AG04449 (cell line): ENCODE data around the gene ZNF385B.
A peak's percentile ranks its signal among the peaks of the same experiment; 100 is the strongest.

Source experiments
- CTCF ChIA-PET: fragments of 350-600 bp; formaldehyde crosslinking; extraction: SDS; loops from one replicate; lab custom pipeline; 2021; ENCODE audit warnings: antibody characterized with exemption; lab: Yijun Ruan, JAX
- POLR2A ChIA-PET: fragments of 400-600, 350-600 bp; formaldehyde crosslinking; extraction: SDS; loops from one replicate; lab custom pipeline; 2020; ENCODE audit warnings: antibody characterized with exemption, inconsistent platforms; lab: Yijun Ruan, JAX
- DNase-seq: peaks from one replicate; pipeline ENCODE4 v3.0.0-alpha.2; 2010; ENCODE audit warnings: low read depth, low spot score
- H3K4me3 ChIP-seq: 2 replicates; pipeline ENCODE4 v1.5.1; 2011; ENCODE audit warnings: low read depth, mild to moderate bottlenecking, control low read depth, low read length
- CTCF ChIP-seq: IDR thresholded peaks from one replicate; pipeline ENCODE4 v1.5.1; 2011; ENCODE audit warnings: mild to moderate bottlenecking, moderate library complexity, low read length, control low read depth, inconsistent platforms; ENCODE audit not compliant: insufficient read depth; ENCODE audit errors: missing control alignments

ZNF385B gene

DNA sequence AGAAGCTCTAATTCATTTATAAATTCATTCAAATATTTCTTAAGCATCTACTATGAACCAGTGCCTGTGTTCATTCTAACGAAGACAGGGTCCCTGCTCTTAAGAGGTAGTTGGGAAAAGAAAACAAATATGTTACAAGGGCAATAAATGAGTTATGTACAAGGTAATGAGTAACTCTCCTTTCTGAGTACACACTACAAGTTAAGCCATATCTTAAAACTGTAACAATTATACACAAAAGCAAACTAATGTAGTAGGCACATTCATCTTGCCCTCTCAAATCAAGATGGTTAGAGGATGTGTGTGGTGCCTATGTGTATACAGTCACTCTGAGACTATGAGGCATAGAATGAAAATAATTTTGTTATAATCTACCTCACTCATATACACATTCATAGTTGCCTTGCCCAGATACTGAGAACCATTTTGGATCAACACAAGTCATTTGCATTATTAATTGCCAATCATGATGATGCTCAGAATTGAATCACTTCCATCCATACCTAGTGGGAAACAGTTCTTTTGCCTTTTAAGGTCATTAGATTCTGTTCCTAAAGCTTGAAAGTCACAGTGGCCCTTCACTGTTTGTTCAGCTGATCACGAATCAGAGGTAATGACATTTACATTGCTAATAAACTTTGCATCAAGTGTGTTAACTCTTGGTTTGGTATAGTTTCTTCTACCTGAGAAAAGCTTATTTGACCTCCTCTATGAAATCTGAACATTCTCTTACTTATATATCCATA, 283.1 kb downstream of the ZNF385B start:
- ChIA-PET POLR2A (no interaction called here), CTCF (interaction anchor here (1.1 kb wide), 1 partner anchor 19 kb away, joined by 3 read pairs; no protein-coding TSS in a partner anchor)
- no peak overlapping the region for H3K4me3 ChIP-seq
- TF ChIP-seq CTCF: no peak
- DNase-seq: no peak

DNA sequence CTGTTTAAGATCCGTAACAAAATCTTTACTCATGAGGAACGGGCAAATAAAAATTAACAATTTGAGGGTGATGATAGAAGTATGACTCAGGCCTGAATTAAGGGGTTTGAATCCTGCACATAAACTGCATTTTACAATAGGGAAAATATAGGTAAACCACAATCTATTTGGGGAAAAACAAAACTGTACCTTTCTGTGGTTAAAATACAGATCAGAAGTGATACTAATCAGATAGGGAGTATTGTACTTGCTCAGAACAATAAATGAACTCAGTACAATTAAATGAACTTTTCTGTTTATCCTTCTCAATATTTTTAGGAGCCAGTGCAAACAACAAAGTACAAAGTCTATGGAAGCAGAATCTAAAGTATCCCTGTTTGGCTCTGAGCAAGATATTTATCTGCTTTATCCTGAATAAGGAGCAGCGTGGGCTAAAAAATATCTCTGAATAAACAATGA, 287.3 kb downstream of the ZNF385B start:
- ChIA-PET CTCF (no interaction called here), POLR2A (no interaction called here)
- no peak for TF ChIP-seq CTCF
- DNase-seq: no peak
- no peak overlapping the region for H3K4me3 ChIP-seq

- H3K4me3 ChIP-seq: no peak overlapping the region
- DNase-seq: no peak
- TF ChIP-seq CTCF: no peak
- ChIA-PET POLR2A (no interaction called here), CTCF (no interaction called here)
Measured at GRCh38 chr2:179572544-179572943, 288.9 kb downstream of the ZNF385B start.

DNA sequence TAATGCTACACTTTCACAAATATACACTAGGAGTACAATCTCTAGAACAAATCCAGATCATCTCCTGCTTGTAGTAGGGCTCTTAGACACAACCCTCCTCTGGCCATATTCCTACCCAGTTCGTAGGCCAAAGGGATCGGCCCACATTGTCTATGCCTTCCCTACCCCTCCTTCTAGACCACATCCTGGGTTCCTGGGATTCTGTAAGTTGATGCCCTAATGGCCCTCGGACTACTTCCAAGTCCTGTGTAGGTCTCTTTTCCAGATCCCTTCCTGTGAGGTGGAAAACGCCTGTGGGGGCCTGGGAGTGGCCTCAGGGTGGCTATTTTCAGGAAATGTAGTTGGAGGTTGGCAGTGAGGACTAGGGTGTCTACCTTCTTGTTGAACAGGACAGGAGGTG, 289.7 kb downstream of the ZNF385B start:
- CTCF ChIA-PET: no interaction called here

GRCh38 chr2:179571252-179571651, 290.2 kb downstream of the ZNF385B start:
- CTCF ChIA-PET: no interaction called here
- POLR2A ChIA-PET: no interaction called here
- no peak overlapping the region for H3K4me3 ChIP-seq
- DNase-seq: no peak
- TF ChIP-seq CTCF: no peak

More for the DNA sequence above, 289.7 kb downstream of the ZNF385B start:
- H3K4me3 ChIP-seq: no peak overlapping the region
- POLR2A ChIA-PET: no interaction called here
- TF ChIP-seq CTCF: no peak
- no peak for DNase-seq

GRCh38 chr2:179569831-179570233, 291.6 kb downstream of the ZNF385B start:
- POLR2A ChIA-PET: no interaction called here
- CTCF ChIA-PET: no interaction called here
- TF ChIP-seq CTCF: no peak
- peak; percentile 3 for DNase-seq
- H3K4me3 ChIP-seq: no peak overlapping the region
